HepG2 (cell line): ENCODE results near the gene HEBP1. TPM values are rescaled to one million over a fixed set of nuclear protein-coding genes. Genes with fewer than 3 reads are reported as not detected.

Experiments used
- ATAC-seq: fragments of 200-7000 bp; cut with Tn5 transposase; 3 replicates; pipeline ENCODE4 v1.9.1; 2020; ENCODE audit warnings: mild to moderate bottlenecking, moderate library complexity
- BruUV-seq: library from RNA; stranded (reverse); fragments of 400-500 nt; replicated peaks from 2 replicates; lab custom pipeline; 2021; lab: Mats Ljungman, UMichigan
- CTCF ChIA-PET: fragments of 300-600 bp; formaldehyde crosslinking; extraction: SDS; loops from one replicate; lab custom pipeline; 2021; ENCODE audit warnings: low total read pairs, inconsistent platforms, low intra/inter-chr PET ratio; lab: Yijun Ruan, JAX
- POLR2A ChIA-PET: fragments of 350-600 bp; sonication (Branson Sonifier 250); formaldehyde crosslinking; loops from one replicate; lab custom pipeline; 2020; ENCODE audit warnings: antibody characterized with exemption, inconsistent platforms; lab: Yijun Ruan, JAX
- DNase-seq: peaks from one replicate; pipeline ENCODE4 v3.0.0-alpha.2; 2015; ENCODE audit warnings: low spot score
- FAIRE-seq: peaks from 3 replicates; lab custom pipeline; 2011; peaks lifted over from hg19 to GRCh38; lab: Jason Lieb, UNC
- H2AFZ ChIP-seq: one replicate; pipeline ENCODE4 v1.6.1; 2011; ENCODE audit warnings: low read length, inconsistent platforms
- H3K27ac ChIP-seq: fragments of 300-600 bp; 3 replicates; pipeline ENCODE4 v1.8.0; 2011; ENCODE audit warnings: mixed run types, mild to moderate bottlenecking, mixed read lengths, low read length, inconsistent platforms; ENCODE audit not compliant: insufficient read depth; ENCODE audit errors: extremely low read length
- H3K27me3 ChIP-seq, 2 experiments: fragments of 200-600 bp in 1 of 2; 2 replicates in 1 of 2; 3 replicates in 1 of 2; pipeline versions ENCODE4 v1.6.0 to v1.8.0; 2011; ENCODE audit warnings: low read length in 2 of 2, mild to moderate bottlenecking in 2 of 2, moderate library complexity in 2 of 2, inconsistent platforms in 1 of 2; ENCODE audit not compliant: insufficient read depth in 2 of 2, control insufficient read depth in 1 of 2
- H3K36me3 ChIP-seq, 2 experiments: fragments of 200-600 bp in 1 of 2; replicated peaks in 1 of 2; 2 replicates in 1 of 2; 3 replicates in 1 of 2; pipeline versions ENCODE4 v1.5.1 to v1.8.0; 2011; ENCODE audit warnings: low read length in 2 of 2, inconsistent platforms in 1 of 2; ENCODE audit not compliant: insufficient read depth in 2 of 2, control insufficient read depth in 1 of 2
- H3K4me1 ChIP-seq: 2 replicates; pipeline ENCODE4 v1.5.1; 2012; ENCODE audit warnings: low read length, inconsistent platforms; ENCODE audit not compliant: insufficient read depth
- H3K4me2 ChIP-seq: 2 replicates; pipeline ENCODE4 v1.6.0; 2011; ENCODE audit warnings: low read depth, low read length, inconsistent platforms
- H3K4me3 ChIP-seq, 3 experiments: fragments of 200-600 bp in 1 of 3; sonication (generic), shearing (Covaris generic) in 1 of 3; replicated peaks in 1 of 3; 2 replicates each; pipeline ENCODE4 v1.5.1; 2011 to 2016; ENCODE audit warnings: low read length in 3 of 3, inconsistent platforms in 2 of 3, low read depth in 2 of 3, mild to moderate bottlenecking in 2 of 3, control low read depth in 1 of 3, mixed read lengths in 1 of 3; ENCODE audit not compliant: insufficient read depth in 1 of 3
- H3K79me2 ChIP-seq: one replicate; pipeline ENCODE4 v1.6.1; 2011; ENCODE audit warnings: low read length, inconsistent platforms; ENCODE audit not compliant: insufficient read depth
- H3K9ac ChIP-seq: 2 replicates; pipeline ENCODE4 v1.6.0; 2011; ENCODE audit warnings: mild to moderate bottlenecking, low read depth, low read length, inconsistent platforms; ENCODE audit not compliant: insufficient read depth
- H3K9me3 ChIP-seq: 2 replicates; pipeline ENCODE4 v1.5.1; 2012; ENCODE audit warnings: mild to moderate bottlenecking, low read length
- H4K20me1 ChIP-seq: 2 replicates; pipeline ENCODE4 v1.6.0; 2011; ENCODE audit warnings: inconsistent platforms, mild to moderate bottlenecking, low read length, moderate library complexity; ENCODE audit not compliant: insufficient read depth
- AGO1 ChIP-seq: fragments of 200-400 bp; formaldehyde crosslinking; IDR thresholded peaks from 2 replicates; pipeline ENCODE4 v1.6.1; 2017; ENCODE audit warnings: mild to moderate bottlenecking, low read depth, low read length, moderate library complexity; ENCODE audit not compliant: poor library complexity, severe bottlenecking
- ATM ChIP-seq: fragments of 450-650 bp; IDR thresholded peaks from 2 replicates; pipeline ENCODE4 v1.7.1; 2017; ENCODE audit warnings: mild to moderate bottlenecking, borderline replicate concordance
- BRCA1 ChIP-seq: sonication (generic); formaldehyde crosslinking; IDR thresholded peaks from 2 replicates; pipeline ENCODE4 v1.4.0; 2020; ENCODE audit warnings: missing genetic modification reagents
- MIXL1 ChIP-seq: IDR thresholded peaks from 2 replicates; pipeline ENCODE4 v1.6.1; 2016
- MXD3 ChIP-seq: IDR thresholded peaks from 2 replicates; pipeline ENCODE4 v1.6.1; 2016; ENCODE audit warnings: mild to moderate bottlenecking, missing biosample characterization, missing genetic modification reagents
- RFX3 ChIP-seq: IDR thresholded peaks from 2 replicates; pipeline ENCODE4 v1.6.1; 2016; ENCODE audit warnings: missing biosample characterization, missing genetic modification reagents
- RORA ChIP-seq: sonication (generic); formaldehyde crosslinking; IDR thresholded peaks from 2 replicates; pipeline ENCODE4 v1.5.0; 2020; ENCODE audit warnings: mild to moderate bottlenecking, missing genetic modification reagents, moderate library complexity
- SALL1 ChIP-seq: sonication (generic); formaldehyde crosslinking; IDR thresholded peaks from 2 replicates; pipeline ENCODE4 v1.8.0; 2022; ENCODE audit warnings: mild to moderate bottlenecking, missing genetic modification reagents
- SNAPC4 ChIP-seq: sonication (generic); formaldehyde crosslinking; IDR thresholded peaks from 2 replicates; pipeline ENCODE4 v1.4.0; 2020; ENCODE audit warnings: mild to moderate bottlenecking, missing genetic modification reagents
- TAF1 ChIP-seq: sonication (generic); formaldehyde crosslinking; IDR thresholded peaks from 2 replicates; pipeline ENCODE4 v1.4.0; 2020; ENCODE audit warnings: missing genetic modification reagents
- ZBTB2 ChIP-seq: sonication (generic); formaldehyde crosslinking; IDR thresholded peaks from 2 replicates; pipeline ENCODE4 v1.8.0; 2022; ENCODE audit warnings: low read depth, missing genetic modification reagents
- ZFP82 ChIP-seq: sonication (generic); formaldehyde crosslinking; IDR thresholded peaks from 2 replicates; pipeline ENCODE4 v1.5.1; 2020; ENCODE audit warnings: mild to moderate bottlenecking, missing genetic modification reagents, borderline replicate concordance
- ZGPAT ChIP-seq: IDR thresholded peaks from 2 replicates; pipeline ENCODE4 v1.6.1; 2016; ENCODE audit warnings: mild to moderate bottlenecking
- ZNF580 ChIP-seq: IDR thresholded peaks from 2 replicates; pipeline ENCODE4 v1.6.1; 2016; ENCODE audit warnings: low read depth, borderline replicate concordance
- ZNF7 ChIP-seq: IDR thresholded peaks from 2 replicates; pipeline ENCODE4 v1.6.1; 2016; ENCODE audit warnings: missing biosample characterization, missing genetic modification reagents
- ZNF709 ChIP-seq: sonication (generic); formaldehyde crosslinking; IDR thresholded peaks from 2 replicates; pipeline ENCODE4 v1.5.0; 2020; ENCODE audit warnings: mild to moderate bottlenecking, missing genetic modification reagents
- ZNF75D ChIP-seq: sonication (generic); formaldehyde crosslinking; IDR thresholded peaks from 2 replicates; pipeline ENCODE4 v1.8.1; 2023; ENCODE audit warnings: missing genetic modification reagents, mild to moderate bottlenecking, borderline replicate concordance
- ZNF772 ChIP-seq: sonication (generic); formaldehyde crosslinking; IDR thresholded peaks from 2 replicates; pipeline ENCODE4 v1.5.0; 2020; ENCODE audit warnings: mild to moderate bottlenecking, missing genetic modification reagents
- ZSCAN22 ChIP-seq: sonication (generic); formaldehyde crosslinking; IDR thresholded peaks from 2 replicates; pipeline ENCODE4 v1.4.0; 2020; ENCODE audit warnings: mild to moderate bottlenecking, missing genetic modification reagents
- WGBS: methylation state at CpG from one replicate; pipeline ENCODE4 v1.1.6; 2017; ENCODE audit warnings: low lambda C conversion rate; 5-methylcytosine and 5-hydroxymethylcytosine counted together
- in situ Hi-C: cut with HindIII; loops from 2 replicates; pipeline ENCODE4 v1.10.0; 2017; ENCODE audit warnings: low pct_unique_long_range_greater_than_20kb; ENCODE audit not compliant: extremely low pct_ligation_motif_present
- intact Hi-C: fragments of 100-400 bp; cut with micrococcal nuclease; formaldehyde crosslinking; loops from one replicate; pipeline ENCODE4 v1.10.0; 2022; ENCODE audit not compliant: unreplicated experiment
- polyA plus RNA-seq, 8 experiments: library from polyadenylated mRNA; depleted of rRNA in 3 of 8; stranded (reverse) in 7 of 8; unstranded in 1 of 8; fragments of >200 nt; fragmentation: Illumina TruSeq in 4 of 8; extraction: Trizol in 4 of 8; gene quantifications; 2 replicates each; pipeline versions ENCODE4 v1.2.1 to v1.2.3, GENCODE V29; 2011 to 2016; ENCODE audit warnings: low read depth in 4 of 8, missing spikeins in 1 of 8, mixed read lengths in 1 of 8; ENCODE audit not compliant: insufficient read depth in 1 of 8
- total RNA-seq, 5 experiments: library from RNA; depleted of rRNA; stranded (reverse); fragments of >200 nt; fragmentation: Illumina TruSeq; extraction: Trizol; gene quantifications; 2 replicates each; pipeline ENCODE4 v1.2.3, GENCODE V29; 2016; ENCODE audit warnings: low read depth in 1 of 5

Gene HEBP1
- total and polyA plus RNA-seq, 2 of the 13 experiments (the other 11 are each of a cell fraction or from before 2014, with no cell fraction given) = 7.8 to 9.4 TPM

GRCh38 chr12:12982331-12982730 lies 17.7 kb downstream of the HEBP1 start:
- no TSS peak for BruUV-seq
- intact Hi-C loops (loop anchor here (5.0 kb wide), 1 partner anchor 195 kb away; the partner anchor contains the start of gene APOLD1), in situ Hi-C loops (loop anchor here (5.0 kb wide), 1 partner anchor 65 kb away; no protein-coding TSS in a partner anchor)
- 97% methylated on average over 2 of the region's 2 CpGs for WGBS
- ChIA-PET CTCF (no interaction called here), POLR2A (no interaction called here)
- H3K9ac ChIP-seq = no peak overlapping the region
- H3K27ac ChIP-seq = no peak overlapping the region
- DNase-seq = no peak
- H4K20me1 ChIP-seq = no peaks in the 10 kb centered on the region
- H3K4me1 ChIP-seq = no peaks in the 10 kb centered on the region
- no peaks in the 10 kb centered on the region for H3K9me3 ChIP-seq
- H3K4me2 ChIP-seq = no peak overlapping the region
- no peaks in the 10 kb centered on the region for H3K79me2 ChIP-seq
- no peaks in the 10 kb centered on the region for H3K27me3 ChIP-seq
- no peak overlapping the region for H2AFZ ChIP-seq
- peaks cover 17 to 71% of the 10 kb centered on the region in 2 experiments for H3K36me3 ChIP-seq
- no peak for ATAC-seq
- FAIRE-seq = no peak
- no peak overlapping the region for H3K4me3 ChIP-seq
- TF ChIP-seq BRCA1 (CRISPR knock-in tag) = no peak
- no peak for TF ChIP-seq TAF1
- TF ChIP-seq ZFP82 (CRISPR knock-in tag) = no peak
- TF ChIP-seq ZGPAT (CRISPR knock-in tag) = no peak
- TF ChIP-seq SALL1 (CRISPR knock-in tag) = no peak
- no peak for TF ChIP-seq ZNF709 (CRISPR knock-in tag)
- no peak for TF ChIP-seq ZNF580 (CRISPR knock-in tag)
- TF ChIP-seq MXD3 (CRISPR knock-in tag) = no peak
- no peak for TF ChIP-seq RORA (CRISPR knock-in tag)
- TF ChIP-seq ZNF772 (CRISPR knock-in tag) = no peak
- no peak for TF ChIP-seq SNAPC4 (CRISPR knock-in tag)
- no peak for TF ChIP-seq ZNF75D (CRISPR knock-in tag)
- TF ChIP-seq RFX3 = no peak
- no peak for TF ChIP-seq ATM
- TF ChIP-seq ZSCAN22 (CRISPR knock-in tag) = no peak
- no peak for TF ChIP-seq AGO1
- no peak for TF ChIP-seq ZNF7 (CRISPR knock-in tag)
- TF ChIP-seq MIXL1 = no peak
- no peak for TF ChIP-seq ZBTB2
